BLaER1 treated with 17β-estradiol and CSF1 and Interleukin-3, amounts not matched to agents 10 nM and 100 nM (cell line): ENCODE measurements around the gene ZMYND10.

Source experiments
- H3K27ac ChIP-seq, 11 experiments: shearing (Covaris generic); formaldehyde crosslinking; 2 replicates each; pipeline ENCODE4 v1.8.1; 2022
- H3K27me3 ChIP-seq, 11 experiments: shearing (Covaris generic); formaldehyde crosslinking; 2 replicates each; pipeline ENCODE4 v1.8.1; 2022
- H3K36me3 ChIP-seq, 11 experiments: shearing (Covaris generic); formaldehyde crosslinking; 2 replicates each; pipeline ENCODE4 v1.8.1; 2022
- H3K4me1 ChIP-seq, 10 experiments: shearing (Covaris generic); formaldehyde crosslinking; 2 replicates each; pipeline ENCODE4 v1.8.1; 2022
- H3K4me2 ChIP-seq, 11 experiments: shearing (Covaris generic); formaldehyde crosslinking; 2 replicates each; pipeline ENCODE4 v1.8.1; 2022
- H3K4me3 ChIP-seq, 10 experiments: shearing (Covaris generic); formaldehyde crosslinking; 2 replicates each; pipeline ENCODE4 v1.8.1; 2022
- H3K9ac ChIP-seq, 11 experiments: shearing (Covaris generic); formaldehyde crosslinking; 2 replicates each; pipeline ENCODE4 v1.8.1; 2022
- H3K9me3 ChIP-seq, 11 experiments: shearing (Covaris generic); formaldehyde crosslinking; replicated peaks in 1 of 11; 2 replicates each; pipeline ENCODE4 v1.8.1; 2022
- H4K20me1 ChIP-seq, 11 experiments: shearing (Covaris generic); formaldehyde crosslinking; 2 replicates each; pipeline ENCODE4 v1.8.1; 2022
- Cebpa-rat ChIP-seq, 11 experiments: shearing (Covaris generic); IDR thresholded peaks; 2 replicates each; pipeline ENCODE4 v1.8.1; 2022

The ZMYND10 gene

DNA sequence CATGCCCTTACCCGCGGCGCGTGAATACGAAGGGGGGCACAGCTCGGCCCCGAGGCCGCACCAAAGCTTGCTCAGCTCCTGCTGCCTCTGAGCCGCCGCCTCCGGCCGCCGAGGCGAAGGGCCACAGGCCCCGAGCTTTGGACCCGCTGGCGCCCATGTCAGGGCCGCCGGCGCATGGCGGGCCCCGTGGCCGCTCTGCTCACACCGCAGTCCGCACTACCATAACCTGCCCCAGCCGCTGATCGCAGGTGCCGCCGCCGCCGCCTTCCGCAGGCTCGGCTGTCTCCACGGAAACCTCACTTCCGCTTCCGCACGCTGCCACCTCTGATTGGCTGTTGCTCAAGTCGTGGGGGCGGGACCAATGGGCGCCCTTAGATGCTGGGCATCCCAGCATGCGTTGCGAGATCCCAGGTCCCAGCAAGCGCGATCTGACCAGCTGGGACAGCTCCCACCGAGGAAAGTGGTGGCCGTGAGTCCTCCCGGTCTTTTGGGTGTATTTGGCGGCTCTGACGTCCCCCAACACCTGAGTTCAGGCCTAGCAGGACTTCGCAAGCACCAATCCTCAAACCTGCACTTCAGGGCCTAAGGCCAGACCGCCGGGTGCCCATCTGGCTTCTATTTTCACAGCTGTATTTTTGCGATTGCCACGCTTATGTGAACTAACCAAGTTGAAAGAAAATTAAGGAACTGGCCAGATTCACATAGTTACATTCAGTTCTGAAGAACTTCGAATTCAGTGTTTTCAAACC is 17.4 kb downstream of the ZMYND10 start, which contains the start of gene TUSC2:
TUSC2 (minus strand) TSS at position 281 of the 749 bp plus-strand sequence; CDS start at position 157, 124 bp downstream.
- TF ChIP-seq Cebpa-rat (IDR thresholded peaks at IDR 0.05), result no peak
- Histone ChIP-seq H4K20me1 (peaks cover 37 to 70% (median 50%) of the 10 kb centered on the region in 11 experiments), H3K4me3 (peak within 1 kb of the TSS; percentile 88 to 99 (median 92)), H3K4me1 (peaks cover 32 to 70% (median 51%) of the 10 kb centered on the region in 10 experiments), H3K36me3 (peaks cover 48 to 76% (median 60%) of the 10 kb centered on the region in 11 experiments), H3K27me3 (no peaks in the 10 kb centered on the region), H3K9ac (peak within 1 kb of the TSS; percentile 82 to 95 (median 90)), H3K27ac (peak within 1 kb of the TSS; percentile 67 to 86 (median 81)), H3K9me3 (no peaks in the 10 kb centered on the region), H3K4me2 (peak within 1 kb of the TSS; percentile 93 to 100 (median 98))

DNA sequence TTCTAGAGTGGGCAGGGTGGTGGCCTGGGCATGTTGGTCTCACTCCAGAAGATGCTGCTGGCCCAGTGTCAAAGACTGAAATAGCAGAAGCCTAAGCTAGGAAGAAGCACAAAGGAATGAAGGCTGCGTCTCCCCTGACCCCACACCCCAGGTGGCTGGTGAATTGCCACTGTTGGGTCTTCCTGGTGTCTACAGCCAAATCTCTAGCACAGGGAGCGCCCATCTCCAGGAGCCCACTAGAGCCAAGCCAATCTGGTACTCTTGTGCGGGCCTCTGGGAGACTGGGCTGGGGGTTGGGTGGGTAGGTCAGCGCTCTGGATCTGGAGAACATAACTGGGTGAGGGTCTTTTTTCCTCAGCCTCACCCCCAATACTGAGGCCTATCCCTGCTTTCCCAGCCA is 18.4 kb downstream of the ZMYND10 start:
- H3K9ac ChIP-seq, result peak overlapping the region; percentile 82 to 95 (median 90)

DNA sequence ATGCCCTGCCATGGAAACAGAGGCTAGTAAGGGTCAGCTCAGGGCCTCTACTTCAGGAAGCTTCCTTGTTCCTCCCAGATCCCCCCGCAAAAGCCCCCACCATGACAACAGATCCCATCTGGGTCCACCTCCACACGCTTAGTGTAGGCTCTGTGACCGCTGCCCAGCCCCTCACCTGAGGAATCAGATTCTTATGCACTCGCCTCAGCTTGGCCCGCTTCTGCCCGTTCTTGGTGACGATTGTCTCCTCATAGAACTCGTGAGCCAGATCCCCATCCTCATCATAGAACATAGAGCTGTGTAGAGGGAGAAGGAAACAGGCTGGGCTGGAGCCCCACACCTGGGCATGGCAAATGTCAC is 19.4 kb downstream of the ZMYND10 start:
- Histone ChIP-seq H3K4me1 (peaks cover 46 to 81% (median 64%) of the 10 kb centered on the region in 10 experiments), H3K9me3 (no peaks in the 10 kb centered on the region), H4K20me1 (peaks cover 18 to 50% (median 31%) of the 10 kb centered on the region in 11 experiments; a peak in 20 of 22 replicates), H3K4me3 (no peak overlapping the region), H3K27me3 (no peaks in the 10 kb centered on the region), H3K36me3 (peaks cover 30 to 56% (median 41%) of the 10 kb centered on the region in 11 experiments), H3K4me2 (peak overlapping the region in 6 of 11 experiments; percentile 10 to 100 (median 98); a peak in 8 of 22 replicates), H3K9ac (peak overlapping the region in 10 of 11 experiments; percentile 21 to 93 (median 86); a peak in 11 of 22 replicates), H3K27ac (no peak overlapping the region)
- no peak for TF ChIP-seq Cebpa-rat (IDR thresholded peaks at IDR 0.05)

More for the DNA sequence above, 18.4 kb downstream of the ZMYND10 start:
- H3K4me3 ChIP-seq, result peak overlapping the region; percentile 88 to 99 (median 92)
- H3K4me1 ChIP-seq, result peaks cover 41 to 77% (median 60%) of the 10 kb centered on the region in 10 experiments
- H3K4me2 ChIP-seq, result peak overlapping the region; percentile 93 to 100 (median 98)
- no peak for TF ChIP-seq Cebpa-rat (IDR thresholded peaks at IDR 0.05)
- peaks cover 28 to 60% (median 40%) of the 10 kb centered on the region in 11 experiments for H4K20me1 ChIP-seq
- peaks cover 39 to 66% (median 50%) of the 10 kb centered on the region in 11 experiments for H3K36me3 ChIP-seq
- H3K27me3 ChIP-seq, result no peaks in the 10 kb centered on the region
- H3K27ac ChIP-seq, result peak overlapping the region; percentile 67 to 86 (median 81); a peak in 20 of 22 replicates
- H3K9me3 ChIP-seq, result no peaks in the 10 kb centered on the region

DNA sequence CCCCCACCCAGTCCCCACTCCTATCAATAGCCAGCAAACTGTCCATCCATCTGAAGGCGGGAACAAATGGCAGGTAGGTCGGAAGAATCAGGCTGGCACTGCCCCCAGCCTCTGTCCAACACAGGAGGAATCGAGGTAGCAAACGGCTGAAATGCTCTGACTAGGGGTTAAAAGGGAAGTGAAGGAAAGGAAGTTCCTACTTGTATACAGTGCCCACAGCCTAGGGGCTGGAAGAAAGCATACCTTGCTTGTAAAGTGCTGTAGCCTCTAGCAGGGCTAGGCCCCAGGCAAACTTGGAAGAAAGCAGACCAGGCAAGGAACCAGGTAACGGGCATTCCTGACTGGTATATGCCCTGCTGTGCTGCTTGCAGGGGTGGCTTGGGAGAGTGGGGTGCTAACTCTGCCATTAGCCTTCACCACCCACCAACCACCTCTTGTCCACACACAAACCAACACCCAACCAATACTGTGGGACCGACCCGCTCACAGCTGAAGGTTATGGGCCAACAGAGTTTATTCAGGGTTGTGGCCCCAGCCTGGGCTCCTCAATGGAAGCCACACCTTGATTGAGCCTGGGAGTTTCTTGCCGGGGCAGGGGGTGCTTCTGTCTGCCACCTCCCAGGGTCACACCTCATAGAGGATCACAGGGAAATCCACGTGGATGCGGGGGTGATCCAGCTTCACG is 19.9 kb downstream of the ZMYND10 start:
- peaks cover 13 to 45% (median 26%) of the 10 kb centered on the region in 11 experiments; a peak in 20 of 22 replicates for H4K20me1 ChIP-seq
- H3K27me3 ChIP-seq, result no peaks in the 10 kb centered on the region
- no peak for TF ChIP-seq Cebpa-rat (IDR thresholded peaks at IDR 0.05)
- H3K4me3 ChIP-seq, result no peak overlapping the region
- H3K36me3 ChIP-seq, result peaks cover 25 to 51% (median 35%) of the 10 kb centered on the region in 11 experiments
- no peaks in the 10 kb centered on the region for H3K9me3 ChIP-seq
- H3K27ac ChIP-seq, result no peak overlapping the region
- H3K9ac ChIP-seq, result peak overlapping the region in 9 of 11 experiments; percentile 15 to 93 (median 85); a peak in 10 of 22 replicates
- peak overlapping the region in 5 of 11 experiments; percentile 10 to 98 (median 97); a peak in 7 of 22 replicates for H3K4me2 ChIP-seq
- H3K4me1 ChIP-seq, result peaks cover 46 to 81% (median 65%) of the 10 kb centered on the region in 10 experiments

DNA sequence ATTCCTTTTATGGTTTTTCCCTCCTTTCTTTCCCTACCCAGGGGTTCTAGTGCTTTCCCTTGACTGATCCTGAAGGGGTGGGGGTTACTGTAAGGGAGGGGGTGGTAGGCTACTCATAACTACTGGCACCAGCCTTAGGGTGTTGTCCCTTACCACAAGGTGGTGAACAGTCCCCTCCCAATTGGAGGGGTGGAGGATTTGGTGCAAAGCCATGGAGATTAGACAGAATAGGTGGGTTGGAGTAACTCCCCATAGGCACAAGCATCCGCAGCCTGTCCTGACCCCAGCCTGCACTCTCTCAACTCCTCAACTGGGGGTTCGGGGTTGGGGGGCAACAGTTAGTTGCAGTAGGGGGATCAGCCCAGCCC is 20.4 kb downstream of the ZMYND10 start:
- H3K27ac ChIP-seq, result no peak overlapping the region
- peaks cover 51 to 81% (median 68%) of the 10 kb centered on the region in 10 experiments for H3K4me1 ChIP-seq

DNA sequence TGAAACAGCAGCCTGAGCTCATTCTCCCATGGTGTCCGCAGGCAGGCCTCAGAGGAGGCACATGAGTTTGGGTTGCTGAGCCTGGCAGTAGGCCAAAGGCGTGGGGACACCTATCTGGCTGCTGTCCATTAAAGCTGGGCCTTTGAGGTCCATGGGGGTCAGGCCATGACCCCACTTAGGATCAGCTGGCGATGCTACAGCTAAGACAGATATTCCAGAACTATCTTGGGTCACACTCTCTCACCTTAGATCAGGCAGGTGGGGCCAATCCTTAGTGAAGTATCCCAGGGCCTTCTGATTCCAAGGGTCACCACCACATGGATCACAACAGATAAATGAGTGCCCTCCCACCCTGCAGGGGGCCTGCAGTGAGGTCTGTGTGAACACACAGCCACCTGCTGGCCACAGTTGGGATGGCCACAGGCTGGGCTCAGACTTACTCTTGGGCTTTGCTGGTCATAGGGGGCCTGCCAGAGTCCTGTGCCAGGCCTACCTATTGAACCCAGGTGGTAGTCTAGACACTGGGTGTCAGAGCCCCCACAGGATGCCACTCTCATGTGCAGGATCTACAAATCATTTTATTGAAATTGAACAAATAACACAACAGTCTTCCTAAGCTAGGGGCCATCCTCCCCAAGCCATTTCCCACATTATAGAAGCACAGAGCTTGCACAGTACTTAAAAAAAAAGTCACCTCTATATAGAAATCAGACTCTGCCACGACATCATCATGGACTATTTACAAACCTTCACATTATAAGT is 21.0 kb downstream of the ZMYND10 start:
- Histone ChIP-seq H3K4me3 (no peak overlapping the region), H3K27me3 (no peaks in the 10 kb centered on the region), H3K9ac (peak overlapping the region in 10 of 11 experiments; percentile 3 to 99 (median 42); a peak in 6 of 22 replicates), H3K9me3 (no peaks in the 10 kb centered on the region), H4K20me1 (peaks cover 3 to 45% (median 24%) of the 10 kb centered on the region in 11 experiments; a peak in 18 of 22 replicates), H3K4me1 (peaks cover 56 to 82% (median 71%) of the 10 kb centered on the region in 10 experiments), H3K4me2 (peak overlapping the region in 7 of 11 experiments; percentile 90 to 98 (median 97); a peak in 13 of 22 replicates), H3K36me3 (peaks cover 13 to 45% (median 27%) of the 10 kb centered on the region in 11 experiments), H3K27ac (peak overlapping the region in 3 of 11 experiments; percentile 31 to 52 (median 42); a peak in 2 of 22 replicates)
- no peak for TF ChIP-seq Cebpa-rat (IDR thresholded peaks at IDR 0.05)

More for the DNA sequence above, 20.4 kb downstream of the ZMYND10 start:
- TF ChIP-seq Cebpa-rat (IDR thresholded peaks at IDR 0.05), result no peak
- H3K4me2 ChIP-seq, result peak overlapping the region in 3 of 11 experiments; percentile 97 to 98 (median 98); a peak in 4 of 22 replicates
- no peak overlapping the region for H3K4me3 ChIP-seq
- H3K9me3 ChIP-seq, result no peaks in the 10 kb centered on the region
- peaks cover 7 to 45% (median 26%) of the 10 kb centered on the region in 11 experiments; a peak in 20 of 22 replicates for H4K20me1 ChIP-seq
- peaks cover 19 to 46% (median 30%) of the 10 kb centered on the region in 11 experiments for H3K36me3 ChIP-seq
- peak overlapping the region in 6 of 11 experiments; percentile 15 to 93 (median 76); a peak in 4 of 22 replicates for H3K9ac ChIP-seq
- H3K27me3 ChIP-seq, result no peaks in the 10 kb centered on the region

DNA sequence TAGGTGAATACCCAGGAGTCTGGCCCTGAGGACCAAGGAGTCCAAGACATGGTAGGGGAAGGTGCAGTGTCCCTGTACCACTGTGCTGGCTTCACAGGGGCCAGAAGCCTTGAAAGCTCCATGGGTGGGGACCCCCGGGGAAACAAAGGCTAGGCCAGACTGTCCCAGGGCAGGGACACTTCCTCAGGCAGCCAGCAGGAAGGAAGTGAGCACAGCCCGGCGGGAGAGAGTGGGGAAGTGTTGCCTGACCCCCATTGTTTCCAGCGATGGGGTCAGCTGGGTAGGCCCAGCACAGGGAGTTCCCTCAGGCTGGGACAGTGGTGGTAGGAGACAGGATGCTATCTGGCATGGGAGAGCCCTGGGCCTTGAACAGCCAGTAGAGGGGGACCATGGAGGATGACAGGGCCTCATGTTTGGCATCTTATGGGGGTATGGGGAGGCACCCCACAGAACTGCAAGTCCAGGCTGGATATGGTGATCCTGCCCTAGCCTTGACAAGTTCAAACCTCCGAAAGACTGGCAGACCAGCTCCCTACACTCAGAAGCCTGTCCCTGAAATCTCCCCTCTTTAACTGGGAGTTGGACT is 21.8 kb downstream of the ZMYND10 start:
- peaks cover 61 to 82% (median 73%) of the 10 kb centered on the region in 10 experiments for H3K4me1 ChIP-seq
- peaks cover 7 to 45% (median 31%) of the 10 kb centered on the region in 11 experiments; a peak in 21 of 22 replicates for H3K36me3 ChIP-seq
- TF ChIP-seq Cebpa-rat (IDR thresholded peaks at IDR 0.05), result no peak
- 0 out of 20 replicates have a peak overlapping the region, but pooled peaks of 1 of the 10 experiments have one; percentile 13 for H3K4me3 ChIP-seq
- peak overlapping the region; percentile 90 to 99 (median 97); a peak in 21 of 22 replicates for H3K4me2 ChIP-seq
- H3K27me3 ChIP-seq, result no peaks in the 10 kb centered on the region
- H3K9me3 ChIP-seq, result no peaks in the 10 kb centered on the region
- peak overlapping the region in 9 of 11 experiments; percentile 15 to 55 (median 43); a peak in 14 of 22 replicates for H3K27ac ChIP-seq
- peaks cover 0 to 50% (median 25%) of the 10 kb centered on the region in 11 experiments; a peak in 16 of 22 replicates for H4K20me1 ChIP-seq
- peak overlapping the region; percentile 3 to 99 (median 47); a peak in 20 of 22 replicates for H3K9ac ChIP-seq
